NCI-H2196 (cell line): ENCODE measurements around the gene UGDH.
"Not testable (repeated sequence)": the region's sequence is repeated elsewhere in the genome, so short reads cannot be mapped to it uniquely, and the experiment has no call there.

ENCODE experiments used
- DNase-seq: peaks from one replicate; lab custom pipeline; 2025; ENCODE audit not compliant: unreplicated experiment; lab: John Stamatoyannopoulos, UW

Gene UGDH

DNA sequence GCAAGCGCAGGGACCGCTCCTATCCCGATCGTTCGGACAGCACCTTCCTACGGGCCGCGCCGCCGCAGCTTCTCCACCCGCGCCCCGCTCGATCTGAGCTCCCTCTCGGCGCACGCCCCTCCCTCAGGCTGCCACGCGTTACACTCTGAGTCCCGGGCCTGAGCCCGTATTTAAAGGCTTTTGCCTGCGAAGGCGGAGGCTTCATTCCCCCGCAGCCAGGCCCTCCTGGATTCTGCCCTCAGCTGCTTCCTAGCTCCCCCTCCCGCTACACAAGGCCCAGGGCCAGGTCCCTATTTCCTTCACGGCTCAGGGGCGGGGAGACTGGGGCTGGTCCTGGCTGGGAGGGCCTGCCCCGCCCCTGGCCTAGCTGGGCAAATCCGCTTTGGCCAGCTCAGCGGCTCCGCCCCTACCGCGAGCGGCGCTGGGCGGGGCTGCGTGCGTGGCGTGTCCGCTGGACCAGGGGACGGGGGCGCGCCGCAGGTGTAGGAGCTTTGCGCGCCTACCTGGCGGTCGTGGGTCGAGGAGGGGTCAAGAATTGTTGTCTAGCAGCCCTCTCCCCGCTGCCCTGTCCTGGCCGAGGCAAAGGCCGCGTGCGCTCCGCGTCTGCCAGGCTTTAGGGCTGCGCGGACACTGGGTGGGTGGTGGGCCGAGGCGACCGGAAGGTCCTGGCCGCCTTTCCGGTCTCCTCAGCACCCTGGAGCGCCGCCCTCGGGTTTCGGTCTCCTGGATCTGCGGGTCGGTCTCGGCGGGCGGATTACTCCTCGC lies at the start of gene UGDH:
UGDH (minus strand) TSS at position 144 of the 765 bp plus-strand sequence. CDS start 5,927 bp downstream, outside the sequence.
- peak; percentile 97 for DNase-seq

DNA sequence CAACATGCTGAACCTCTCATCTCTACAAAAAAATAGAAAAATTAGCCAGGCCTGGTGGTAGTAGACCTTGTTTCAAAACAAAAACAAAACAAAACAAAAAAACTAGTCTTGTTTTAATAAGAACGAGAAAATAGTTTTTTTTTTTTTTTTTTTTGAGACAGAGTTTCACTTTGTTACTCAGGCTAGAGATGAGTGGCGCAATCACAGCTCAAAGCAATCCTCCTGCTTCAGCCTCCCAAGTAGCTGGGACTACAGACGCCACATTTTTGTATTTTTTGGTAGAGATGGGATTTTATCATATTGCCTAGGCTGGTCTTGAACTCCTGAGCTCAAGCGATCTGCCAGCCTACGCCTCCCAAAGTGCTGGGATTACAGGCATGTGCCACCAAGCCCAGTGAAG lies 47.7 kb upstream of the UGDH start:
- DNase-seq: no peak

DNA sequence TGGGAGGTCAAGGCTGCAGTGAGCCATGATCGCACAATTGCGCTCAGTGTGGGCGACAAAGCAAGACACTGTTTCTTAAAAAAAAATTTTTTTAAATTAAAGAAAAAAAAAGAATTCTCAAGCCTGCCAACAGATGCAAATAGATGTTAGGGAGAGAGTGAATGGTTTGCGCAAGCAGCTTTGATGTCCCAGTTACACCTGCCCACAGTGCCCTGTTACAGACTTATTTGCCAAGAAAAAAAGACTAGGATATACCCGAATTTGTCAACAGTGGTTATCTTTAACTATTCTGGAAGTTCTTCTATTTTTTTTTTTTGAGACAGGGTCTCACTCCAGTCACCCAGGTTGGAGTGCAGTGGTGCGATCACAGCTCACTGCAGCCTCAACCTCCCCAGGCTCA lies 44.3 kb upstream of the UGDH start:
- DNase-seq: no peak

GRCh38 chr4:39571054-39571453 lies 43.8 kb upstream of the UGDH start:
- DNase-seq: no peak

DNA sequence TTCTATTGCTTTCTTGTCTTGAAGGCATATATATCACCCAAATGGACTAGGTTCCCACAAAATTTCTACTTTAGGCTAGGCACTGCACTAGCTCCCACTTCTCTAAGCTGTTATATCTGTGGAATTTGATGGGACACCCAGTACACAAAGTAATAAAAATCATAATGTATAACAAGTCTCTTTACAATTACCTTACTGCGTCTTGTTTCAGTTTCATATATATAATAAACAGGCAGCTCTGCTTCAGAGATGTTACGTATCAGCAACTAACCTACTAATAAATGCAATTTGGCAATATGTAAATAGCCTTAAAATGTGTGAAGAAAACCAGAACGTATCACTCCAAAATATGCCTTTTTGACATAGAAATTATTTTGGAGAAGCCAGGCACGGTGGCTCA lies 42.0 kb upstream of the UGDH start:
- DNase-seq: no peak

GRCh38 chr4:39568805-39569204 lies 41.6 kb upstream of the UGDH start:
- DNase-seq: no peak

DNA sequence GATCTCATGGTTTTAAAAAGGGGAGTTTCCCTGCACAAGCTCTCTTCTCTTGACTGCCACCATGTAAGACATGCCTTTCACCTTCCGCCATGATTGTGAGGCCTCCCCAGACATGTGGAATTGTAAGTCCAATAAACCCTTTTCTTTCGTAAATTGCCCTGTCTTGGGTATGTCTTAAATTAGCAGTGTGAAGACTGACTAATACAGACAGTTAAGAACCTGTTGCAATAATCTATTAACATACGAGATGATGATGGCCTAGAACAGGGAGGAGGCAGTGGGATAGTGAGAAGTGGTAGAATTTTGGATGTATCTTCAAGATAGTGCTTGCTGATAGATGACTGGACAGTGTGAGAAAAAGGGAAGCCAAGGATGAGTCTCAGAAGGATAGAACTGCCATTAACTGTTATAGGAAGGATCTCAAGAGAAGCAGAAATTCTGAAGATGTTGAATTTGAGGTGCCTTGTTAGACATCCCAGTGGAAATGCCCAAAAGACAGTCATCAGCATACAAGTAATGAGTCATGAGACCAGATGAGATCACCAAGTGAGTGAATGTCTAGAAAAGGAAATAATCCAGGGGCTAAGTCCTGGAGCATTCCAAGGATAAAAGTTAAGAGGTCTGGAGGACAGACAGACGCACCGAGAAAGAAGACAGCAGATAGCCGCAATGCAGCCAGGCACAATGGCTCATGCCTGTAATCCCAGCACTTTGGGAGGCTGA lies 38.8 kb upstream of the UGDH start:
- no peak for DNase-seq

- no peak for DNase-seq
Measured at GRCh38 chr4:39563346-39563847, 36.2 kb upstream of the UGDH start.

DNA sequence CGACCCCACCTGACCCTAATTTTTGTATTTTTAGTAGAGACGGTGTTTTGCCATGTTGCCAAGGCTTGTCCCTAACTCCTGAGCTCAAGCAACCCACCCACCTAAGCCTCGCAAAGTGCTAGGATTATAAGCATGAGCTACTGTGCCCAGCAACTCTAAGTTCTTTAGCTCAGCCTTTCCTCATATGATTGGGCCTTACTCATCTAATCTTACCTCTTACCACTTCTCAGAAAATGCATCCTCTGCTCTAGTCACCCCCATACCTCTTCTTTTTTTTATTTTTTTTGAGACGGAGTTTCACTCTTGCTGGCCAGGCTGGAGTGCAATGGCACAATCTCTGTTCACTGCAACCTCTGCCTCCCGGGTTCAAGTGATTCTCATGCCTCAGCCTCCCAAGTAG lies 35.6 kb upstream of the UGDH start:
- no peak for DNase-seq

DNA sequence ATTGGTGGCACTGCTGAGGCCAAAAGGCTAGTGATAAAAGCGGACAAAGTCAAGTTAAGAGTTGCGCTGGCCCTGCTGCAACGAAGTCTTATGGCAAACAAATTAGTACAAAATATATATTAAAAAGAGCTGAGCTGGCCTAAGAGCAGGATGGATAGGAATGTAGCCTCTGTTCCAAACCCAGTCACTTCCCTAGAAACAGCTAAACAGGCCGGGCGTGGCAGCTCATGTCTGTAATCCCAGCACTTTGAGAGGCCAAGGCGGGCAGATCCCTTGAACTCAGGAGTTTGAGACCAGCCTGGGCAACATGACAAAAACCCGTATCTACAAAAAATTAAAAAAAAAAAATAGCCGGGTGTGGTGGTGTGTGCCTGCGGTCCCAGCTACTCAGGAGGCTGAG lies 32.4 kb upstream of the UGDH start:
- no peak for DNase-seq

DNA sequence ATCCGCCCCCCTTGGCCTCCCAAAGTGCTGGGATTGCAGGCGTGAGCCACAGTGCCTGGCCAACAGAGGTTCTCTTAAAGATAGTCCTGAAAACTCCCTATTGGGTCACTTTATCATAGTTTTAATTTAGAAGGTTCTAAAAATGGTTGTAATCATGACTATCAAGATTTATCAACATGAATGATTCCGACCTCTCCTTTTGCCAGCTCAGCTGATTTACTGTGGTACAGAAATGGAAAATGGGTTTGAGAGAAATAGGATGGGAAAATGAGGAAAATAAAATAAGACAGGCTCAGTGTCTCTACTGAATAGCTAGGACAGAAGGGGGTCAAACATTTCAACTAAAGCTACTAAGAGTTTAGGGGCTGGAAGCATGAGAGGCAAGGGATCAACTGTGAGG lies 28.2 kb upstream of the UGDH start:
- no peak for DNase-seq

DNA sequence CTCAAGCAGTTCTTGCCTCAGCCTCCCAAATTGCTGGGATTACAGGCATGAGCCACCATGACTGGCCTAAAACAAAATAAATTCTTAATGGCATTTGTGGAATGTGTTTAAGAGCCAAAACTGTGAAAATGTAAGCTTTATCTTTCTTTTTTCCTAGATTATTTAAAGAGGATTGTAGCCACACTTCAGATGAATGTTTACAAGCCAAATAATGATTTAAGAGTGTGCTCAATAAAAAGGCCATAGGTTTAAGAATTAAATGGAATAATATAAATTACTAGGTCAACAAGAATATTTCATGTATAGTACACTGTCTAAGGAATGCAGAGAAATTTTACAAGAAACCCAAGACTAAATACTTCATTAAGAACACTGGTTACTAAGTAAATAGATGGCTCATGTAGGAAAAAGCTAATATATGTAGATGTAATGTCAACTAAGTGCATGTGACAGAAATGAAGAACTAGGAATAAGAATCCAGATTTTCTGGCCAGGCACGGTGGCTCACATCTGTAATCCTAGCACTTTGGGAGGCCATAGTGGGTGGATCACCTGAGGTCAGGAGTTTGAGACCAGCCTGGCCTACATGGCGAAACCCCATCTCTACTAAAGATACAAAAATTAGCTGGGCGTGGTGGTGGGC lies 21.3 kb upstream of the UGDH start:
- no peak for DNase-seq

- DNase-seq: no peak
Measured at GRCh38 chr4:39544580-39545315, 17.5 kb upstream of the UGDH start.

DNA sequence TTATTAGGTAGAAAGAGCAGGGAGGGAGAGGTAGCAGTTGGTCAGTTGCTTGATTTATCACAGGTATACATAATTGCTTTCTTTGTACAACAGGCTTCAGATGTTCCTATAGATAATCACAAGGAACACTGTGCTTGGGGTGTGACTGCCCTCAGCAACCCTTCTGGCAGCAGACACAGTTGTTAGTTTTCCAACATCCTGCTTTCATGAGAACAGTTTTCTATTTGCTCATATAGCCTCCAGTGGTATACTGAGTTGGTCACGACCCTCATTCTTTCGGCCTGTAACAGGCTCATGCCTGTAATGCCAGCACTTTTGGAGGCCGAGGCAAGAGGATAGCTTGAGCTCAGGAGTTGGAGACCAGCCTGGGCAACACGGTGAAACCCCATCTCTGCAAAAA lies 16.8 kb upstream of the UGDH start:
- not testable (repeated sequence) for DNase-seq

GRCh38 chr4:39543034-39543433 lies 15.8 kb upstream of the UGDH start:
- no peak for DNase-seq

DNA sequence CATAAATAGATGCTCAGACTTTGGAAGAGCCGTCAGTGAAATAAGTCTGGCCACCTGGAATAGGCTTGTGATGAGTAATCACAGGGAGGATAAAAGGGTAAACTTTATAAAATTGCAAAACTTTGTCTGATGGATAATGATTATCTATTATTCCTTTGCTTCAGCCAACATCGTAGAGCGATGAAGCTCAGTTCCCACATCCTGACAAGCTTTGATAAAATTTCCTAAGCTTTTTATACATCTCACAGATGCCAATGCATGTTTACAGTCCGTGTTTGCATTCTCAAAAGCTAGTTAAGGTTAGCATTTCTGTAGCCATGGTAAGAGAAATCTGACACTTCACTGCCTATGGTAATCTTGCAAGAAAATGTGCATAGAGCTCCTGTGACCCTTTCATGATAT lies 15.4 kb upstream of the UGDH start:
- no peak for DNase-seq

GRCh38 chr4:39541987-39542610 lies 14.9 kb upstream of the UGDH start:
- DNase-seq: no peak

- DNase-seq: peak; percentile 48
Measured at GRCh38 chr4:39539089-39539611, 11.9 kb upstream of the UGDH start.

DNA sequence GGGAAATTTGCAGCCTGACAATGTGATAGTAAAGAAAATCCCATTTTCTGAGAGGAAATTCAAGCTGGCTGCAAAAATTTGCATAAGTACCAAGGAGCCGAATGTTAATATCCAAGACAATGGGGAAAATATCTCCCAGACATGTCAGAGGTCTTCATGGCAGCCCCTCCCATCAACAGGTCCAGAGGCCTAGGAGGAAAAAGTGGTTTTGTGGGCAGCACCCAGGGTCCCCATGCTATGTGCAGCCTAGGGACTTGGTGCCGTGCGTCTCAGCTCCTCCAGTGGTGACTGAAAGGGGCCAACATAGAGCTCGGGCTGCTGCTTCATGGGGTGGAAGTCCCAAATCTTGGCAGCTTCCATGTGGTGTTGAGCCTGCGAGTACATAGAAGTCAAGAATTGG lies 6.3 kb upstream of the UGDH start:
- no peak for DNase-seq

GRCh38 chr4:39532237-39532636 lies 5.0 kb upstream of the UGDH start:
- not testable (repeated sequence) for DNase-seq

GRCh38 chr4:39530682-39531081 lies 3.4 kb upstream of the UGDH start:
- DNase-seq: no peak
